HUES64 (cell line): Measurements from ENCODE around the gene TOMM40L.
"Not testable (repeated sequence)": the region's sequence is repeated elsewhere in the genome, so short reads cannot be mapped to it uniquely, and the experiment has no call there.

Source experiments
- H3K27ac ChIP-seq: 2 replicates; pipeline ENCODE4 v1.7.0; 2013; ENCODE audit warnings: low read depth, low read length, inconsistent platforms
- H3K27me3 ChIP-seq: 2 replicates; pipeline ENCODE4 v1.6.1; 2013; ENCODE audit warnings: mild to moderate bottlenecking, low read length; ENCODE audit not compliant: insufficient read depth
- H3K36me3 ChIP-seq: 2 replicates; pipeline ENCODE4 v1.6.1; 2013; ENCODE audit warnings: mild to moderate bottlenecking, low read length; ENCODE audit not compliant: insufficient read depth
- H3K4me1 ChIP-seq: 2 replicates; pipeline ENCODE4 v1.6.1; 2013; ENCODE audit warnings: mild to moderate bottlenecking, low read length, moderate library complexity; ENCODE audit not compliant: insufficient read depth
- H3K4me3 ChIP-seq: 2 replicates; pipeline ENCODE4 v1.5.1; 2013; ENCODE audit warnings: mild to moderate bottlenecking, low read length, moderate library complexity
- H3K9ac ChIP-seq: 2 replicates; pipeline ENCODE4 v1.6.1; 2013; ENCODE audit warnings: mild to moderate bottlenecking, low read depth, low read length
- H3K9me3 ChIP-seq: 2 replicates; pipeline ENCODE4 v1.6.1; 2013; ENCODE audit warnings: low read depth, low read length; ENCODE audit not compliant: insufficient read depth
- WGBS: fragments of 150-250, 120-280 bp; methylation state at CpG from one replicate; pipeline ENCODE4 v1.1.7; 2013; ENCODE audit warnings: missing lambda C conversion rate; 5-methylcytosine and 5-hydroxymethylcytosine counted together

Gene TOMM40L

GRCh38 chr1:161242313-161242712 lies 16.5 kb downstream of the TOMM40L start:
- no peak overlapping the region for H3K4me3 ChIP-seq
- WGBS, result 84% methylated on average over 2 of the region's 2 CpGs
- H3K27me3 ChIP-seq, result no peaks in the 10 kb centered on the region
- no peaks in the 10 kb centered on the region for H3K9me3 ChIP-seq
- no peaks in the 10 kb centered on the region for H3K36me3 ChIP-seq
- no peak overlapping the region for H3K27ac ChIP-seq
- no peak overlapping the region for H3K9ac ChIP-seq
- no peaks in the 10 kb centered on the region for H3K4me1 ChIP-seq

- H3K9ac ChIP-seq, result no peak overlapping the region
- H3K27me3 ChIP-seq, result no peaks in the 10 kb centered on the region
- H3K9me3 ChIP-seq, result no peaks in the 10 kb centered on the region
- H3K36me3 ChIP-seq, result no peaks in the 10 kb centered on the region
- no peak overlapping the region for H3K27ac ChIP-seq
- H3K4me3 ChIP-seq, result no peak overlapping the region
- H3K4me1 ChIP-seq, result no peaks in the 10 kb centered on the region
- 91% methylated on average over 4 of the region's 4 CpGs for WGBS
Measured at GRCh38 chr1:161244888-161245287, 19.0 kb downstream of the TOMM40L start.

- not testable (repeated sequence) for H3K36me3 ChIP-seq, H3K9me3 ChIP-seq, H3K9ac ChIP-seq, H3K27ac ChIP-seq, H3K4me3 ChIP-seq, H3K4me1 ChIP-seq, H3K27me3 ChIP-seq
- WGBS, result 91% methylated on average over 5 of the region's 5 CpGs
Measured at GRCh38 chr1:161250100-161250499, 24.2 kb downstream of the TOMM40L start.

- Histone ChIP-seq H3K9me3 (no peaks in the 10 kb centered on the region), H3K36me3 (no peaks in the 10 kb centered on the region), H3K27ac (no peak overlapping the region), H3K27me3 (no peaks in the 10 kb centered on the region), H3K4me3 (no peak overlapping the region), H3K4me1 (no peaks in the 10 kb centered on the region), H3K9ac (no peak overlapping the region)
- 75% methylated on average over 7 of the region's 7 CpGs for WGBS
Measured at GRCh38 chr1:161250829-161251228, 25.0 kb downstream of the TOMM40L start.

GRCh38 chr1:161251579-161251978 lies 25.7 kb downstream of the TOMM40L start:
- no peaks in the 10 kb centered on the region for H3K27me3 ChIP-seq
- H3K9ac ChIP-seq, result no peak overlapping the region
- H3K27ac ChIP-seq, result no peak overlapping the region
- H3K4me1 ChIP-seq, result no peaks in the 10 kb centered on the region
- H3K4me3 ChIP-seq, result no peak overlapping the region
- no peaks in the 10 kb centered on the region for H3K9me3 ChIP-seq
- no peaks in the 10 kb centered on the region for H3K36me3 ChIP-seq
- WGBS, result 91% methylated on average over 8 of the region's 8 CpGs

GRCh38 chr1:161255302-161255701 lies 29.4 kb downstream of the TOMM40L start:
- Histone ChIP-seq H3K9me3 (peaks cover 11% of the 10 kb centered on the region), H3K27me3 (peaks cover 27% of the 10 kb centered on the region)
- WGBS, result 94% methylated on average over 5 of the region's 5 CpGs
- H3K36me3 ChIP-seq, H3K9ac ChIP-seq, H3K4me1 ChIP-seq, H3K27ac ChIP-seq, H3K4me3 ChIP-seq: not testable (repeated sequence)

- H3K9me3 ChIP-seq, result peaks cover 11% of the 10 kb centered on the region
- not testable (repeated sequence) for H3K9ac ChIP-seq, H3K36me3 ChIP-seq, H3K27ac ChIP-seq, H3K4me3 ChIP-seq, H3K4me1 ChIP-seq
- WGBS, result 81% methylated on average over 3 of the region's 4 CpGs
- peaks cover 35% of the 10 kb centered on the region for H3K27me3 ChIP-seq
Measured at GRCh38 chr1:161255955-161256520, 30.2 kb downstream of the TOMM40L start.

GRCh38 chr1:161257109-161257508 lies 31.2 kb downstream of the TOMM40L start:
- peaks cover 11% of the 10 kb centered on the region for H3K9me3 ChIP-seq
- H3K9ac ChIP-seq, H3K27ac ChIP-seq, H3K4me1 ChIP-seq, H3K36me3 ChIP-seq, H3K4me3 ChIP-seq: not testable (repeated sequence)
- WGBS, result 92% methylated on average over 5 of the region's 5 CpGs
- H3K27me3 ChIP-seq, result peaks cover 44% of the 10 kb centered on the region

- H3K27me3 ChIP-seq, result peaks cover 44% of the 10 kb centered on the region
- H3K36me3 ChIP-seq, result no peaks in the 10 kb centered on the region
- peaks cover 11% of the 10 kb centered on the region for H3K9me3 ChIP-seq
- 3% methylated on average over 62 of the region's 62 CpGs for WGBS
- peak within 1 kb of the TSS; percentile 57 for H3K4me3 ChIP-seq
- H3K4me1 ChIP-seq, result peaks cover 6% of the 10 kb centered on the region
- H3K9ac ChIP-seq, result no peak within 1 kb of the TSS
- H3K27ac ChIP-seq, result no peak within 1 kb of the TSS
Measured at GRCh38 chr1:161258439-161259344, 32.8 kb downstream of the TOMM40L start, which contains the start of gene PCP4L1. PCP4L1 (plus strand) TSS chr1:161258745; CDS start chr1:161258975, 230 bp downstream.

- peak overlapping the region; percentile 57 for H3K4me3 ChIP-seq
- no peaks in the 10 kb centered on the region for H3K36me3 ChIP-seq
- H3K9me3 ChIP-seq, result peaks cover 11% of the 10 kb centered on the region
- H3K9ac ChIP-seq, result no peak overlapping the region
- H3K27me3 ChIP-seq, result peaks cover 44% of the 10 kb centered on the region
- WGBS, result 41% methylated on average over 6 of the region's 6 CpGs
- H3K27ac ChIP-seq, result no peak overlapping the region
- peaks cover 6% of the 10 kb centered on the region for H3K4me1 ChIP-seq
Measured at GRCh38 chr1:161259345-161259702, 33.5 kb downstream of the TOMM40L start.

GRCh38 chr1:161259765-161260164 lies 33.9 kb downstream of the TOMM40L start:
- Histone ChIP-seq H3K27me3 (peaks cover 44% of the 10 kb centered on the region), H3K9ac (no peak overlapping the region), H3K4me1 (peaks cover 6% of the 10 kb centered on the region), H3K9me3 (peaks cover 11% of the 10 kb centered on the region), H3K4me3 (no peak overlapping the region), H3K27ac (no peak overlapping the region), H3K36me3 (no peaks in the 10 kb centered on the region)
- 100% methylated on average over 1 of the region's 1 CpG for WGBS
